Vagina (tissue), 2 donors: Measurements from ENCODE around the gene DDB1. TPM values are rescaled to one million over a fixed set of nuclear protein-coding genes. Genes with fewer than 3 reads are reported as not detected.

ENCODE experiments used
- DNase-seq, 2 donors: peaks; one replicate each; pipeline ENCODE4 v3.0.0-alpha.2; 2017; ENCODE audit errors: extremely low spot score in 2 of 2
- H3K27ac ChIP-seq: fragments of 200-600 bp; sonication (generic); one replicate; pipeline ENCODE4 v1.5.1; 2019
- H3K27me3 ChIP-seq: fragments of 200-600 bp; sonication (generic); one replicate; pipeline ENCODE4 v1.5.1; 2019
- H3K36me3 ChIP-seq, 2 donors: fragments of 200-600 bp; sonication (generic); one replicate each; pipeline ENCODE4 v1.5.1; 2017 to 2019
- H3K4me1 ChIP-seq: fragments of 200-600 bp; sonication (generic); one replicate; pipeline ENCODE4 v1.5.1; 2019
- H3K4me3 ChIP-seq, 2 donors: fragments of 200-600 bp; sonication (generic); 1 replicate in 1 of 2; 2 replicates in 1 of 2; pipeline ENCODE4 v1.5.1; 2016 to 2019
- H3K9me3 ChIP-seq: fragments of 200-600 bp; sonication (generic); one replicate; pipeline ENCODE4 v1.5.1; 2019
- POLR2A ChIP-seq, 2 donors: fragments of 450-650 bp; IDR thresholded peaks; one replicate each; pipeline ENCODE4 v1.6.1; 2017; ENCODE audit warnings: antibody characterized with exemption in 2 of 2, mild to moderate bottlenecking in 2 of 2, moderate library complexity in 2 of 2
- POLR2AphosphoS5 ChIP-seq, 2 donors: sonication (generic); formaldehyde crosslinking; IDR thresholded peaks; one replicate each; pipeline ENCODE4 v1.9.0; 2017; ENCODE audit warnings: antibody characterized with exemption in 2 of 2, mild to moderate bottlenecking in 2 of 2, low read depth in 1 of 2; ENCODE audit not compliant: insufficient read depth in 1 of 2
- intact Hi-C: fragments of 100-400 bp; cut with DNase I; formaldehyde crosslinking; loops from one replicate; pipeline ENCODE4 v1.15.1; 2023
- total RNA-seq: library from RNA; depleted of rRNA; stranded (reverse); fragments of >200 nt; gene quantifications from one replicate; pipeline ENCODE4 v1.2.3, GENCODE V29; 2016
- TF ChIP-seq, protein P1 (sequence below), 3 experiments: fragments of 450-650 bp in 2 of 3; fragments of 200-600 bp in 1 of 3; sonication (generic) in 1 of 3; IDR thresholded peaks; one replicate each; pipeline ENCODE4 v1.5.1; 2017 to 2019; ENCODE audit warnings: antibody characterized with exemption in 3 of 3, mild to moderate bottlenecking in 2 of 3, moderate library complexity in 2 of 3

DDB1 gene
- total RNA-seq, 1 donor from 2014 or later: 132 TPM

DNA sequence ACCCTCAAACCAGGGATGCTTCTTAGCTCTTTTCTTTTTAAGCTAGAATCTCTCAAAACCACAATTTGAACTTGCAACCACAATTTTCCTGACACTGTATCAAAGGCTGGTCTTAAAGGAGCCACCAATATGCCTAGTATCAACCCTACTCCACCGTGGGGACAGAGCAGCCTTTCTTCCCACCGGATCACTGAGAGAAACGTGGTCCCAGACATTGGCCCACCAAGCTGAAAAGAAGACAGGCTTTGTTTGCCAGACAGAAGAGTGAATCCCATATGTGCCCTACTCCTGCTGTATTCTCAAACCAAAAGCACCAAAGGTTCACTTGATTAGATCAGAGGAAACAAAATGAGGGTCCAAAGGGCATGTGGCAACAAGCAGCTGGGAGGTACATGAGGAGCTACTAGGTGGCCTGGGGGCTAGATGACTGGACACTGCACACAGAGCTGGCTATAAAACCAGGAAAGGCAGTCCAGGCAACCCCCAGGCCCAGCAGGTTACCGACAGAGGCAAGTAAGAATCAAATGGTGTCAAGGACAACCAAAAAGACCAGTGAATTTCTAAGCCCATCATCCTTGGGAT lies 34.2 kb downstream of the DDB1 start:
- Histone ChIP-seq H3K27ac (peak overlapping the region; percentile 20), H3K36me3 (peaks cover 0 to 48% of the 10 kb centered on the region in 2 donors), H3K9me3 (no peaks in the 10 kb centered on the region), H3K4me3 (no peak overlapping the region), H3K27me3 (no peaks in the 10 kb centered on the region), H3K4me1 (peaks cover 46% of the 10 kb centered on the region)
- no peak for TF ChIP-seq POLR2AphosphoS5 (IDR thresholded peaks at IDR 0.05; ENCODE audit: insufficient read depth in 1 of 2, low read depth in 1 of 2)
- no peak for TF ChIP-seq POLR2A (IDR thresholded peaks at IDR 0.05)
- TF ChIP-seq, protein P1, sequence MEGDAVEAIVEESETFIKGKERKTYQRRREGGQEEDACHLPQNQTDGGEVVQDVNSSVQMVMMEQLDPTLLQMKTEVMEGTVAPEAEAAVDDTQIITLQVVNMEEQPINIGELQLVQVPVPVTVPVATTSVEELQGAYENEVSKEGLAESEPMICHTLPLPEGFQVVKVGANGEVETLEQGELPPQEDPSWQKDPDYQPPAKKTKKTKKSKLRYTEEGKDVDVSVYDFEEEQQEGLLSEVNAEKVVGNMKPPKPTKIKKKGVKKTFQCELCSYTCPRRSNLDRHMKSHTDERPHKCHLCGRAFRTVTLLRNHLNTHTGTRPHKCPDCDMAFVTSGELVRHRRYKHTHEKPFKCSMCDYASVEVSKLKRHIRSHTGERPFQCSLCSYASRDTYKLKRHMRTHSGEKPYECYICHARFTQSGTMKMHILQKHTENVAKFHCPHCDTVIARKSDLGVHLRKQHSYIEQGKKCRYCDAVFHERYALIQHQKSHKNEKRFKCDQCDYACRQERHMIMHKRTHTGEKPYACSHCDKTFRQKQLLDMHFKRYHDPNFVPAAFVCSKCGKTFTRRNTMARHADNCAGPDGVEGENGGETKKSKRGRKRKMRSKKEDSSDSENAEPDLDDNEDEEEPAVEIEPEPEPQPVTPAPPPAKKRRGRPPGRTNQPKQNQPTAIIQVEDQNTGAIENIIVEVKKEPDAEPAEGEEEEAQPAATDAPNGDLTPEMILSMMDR (IDR thresholded peaks at IDR 0.05): no peak
- intact Hi-C loops: no loop called here
- no peak for DNase-seq

- TF ChIP-seq, protein P1 (IDR thresholded peaks at IDR 0.05): no peak
- TF ChIP-seq POLR2A (IDR thresholded peaks at IDR 0.05): no peak
- TF ChIP-seq POLR2AphosphoS5 (IDR thresholded peaks at IDR 0.05; ENCODE audit: insufficient read depth in 1 of 2, low read depth in 1 of 2): peak in 1 of 2 donors; percentile 68
- peak in 1 of 2 donors; percentile 91 for DNase-seq
- Histone ChIP-seq H3K9me3 (no peaks in the 10 kb centered on the region), H3K4me1 (peaks cover 50% of the 10 kb centered on the region), H3K4me3 (no peak overlapping the region), H3K36me3 (peaks cover 0 to 38% of the 10 kb centered on the region in 2 donors), H3K27ac (peak overlapping the region; percentile 59), H3K27me3 (no peaks in the 10 kb centered on the region)
- intact Hi-C loops: no loop called here
Measured at GRCh38 chr11:61297746-61298145, 35.2 kb downstream of the DDB1 start.

DNA sequence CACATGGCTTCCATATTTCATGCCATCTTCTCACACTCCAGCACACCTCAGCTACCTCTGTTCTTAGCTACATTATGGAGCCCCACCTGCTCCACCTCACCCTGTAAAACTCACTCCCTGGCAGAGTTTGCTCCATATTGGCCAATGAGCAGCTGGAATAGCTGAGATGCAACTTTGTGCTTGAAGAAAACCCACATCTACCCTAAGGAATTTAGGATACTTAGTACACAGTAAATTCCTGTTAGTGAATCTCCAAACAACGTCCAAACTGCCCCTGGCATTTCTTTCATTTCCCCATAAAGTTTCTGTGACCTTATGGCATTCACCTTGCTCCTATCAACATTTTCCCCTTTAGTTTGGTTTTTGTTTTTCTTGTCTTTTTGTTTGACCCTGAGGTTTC lies 35.6 kb downstream of the DDB1 start:
- H3K36me3 ChIP-seq: peaks cover 0 to 34% of the 10 kb centered on the region in 2 donors
- no peak overlapping the region for H3K4me3 ChIP-seq
- H3K27me3 ChIP-seq: no peaks in the 10 kb centered on the region
- TF ChIP-seq POLR2AphosphoS5 (IDR thresholded peaks at IDR 0.05; ENCODE audit: insufficient read depth in 1 of 2, low read depth in 1 of 2) (no peak), POLR2A (IDR thresholded peaks at IDR 0.05) (no peak)
- TF ChIP-seq, protein P1 (IDR thresholded peaks at IDR 0.05): no peak
- H3K9me3 ChIP-seq: no peaks in the 10 kb centered on the region
- DNase-seq: no peak
- H3K4me1 ChIP-seq: peaks cover 50% of the 10 kb centered on the region
- peak overlapping the region; percentile 59 for H3K27ac ChIP-seq
- intact Hi-C loops: no loop called here

GRCh38 chr11:61295596-61295926 lies 37.3 kb downstream of the DDB1 start:
- no peaks in the 10 kb centered on the region for H3K27me3 ChIP-seq
- H3K27ac ChIP-seq: peak overlapping the region; percentile 74
- intact Hi-C loops: no loop called here
- H3K9me3 ChIP-seq: no peaks in the 10 kb centered on the region
- no peak for DNase-seq
- TF ChIP-seq POLR2AphosphoS5 (IDR thresholded peaks at IDR 0.05; ENCODE audit: insufficient read depth in 1 of 2, low read depth in 1 of 2) (no peak), POLR2A (IDR thresholded peaks at IDR 0.05) (no peak)
- TF ChIP-seq, protein P1 (IDR thresholded peaks at IDR 0.05): no peak
- H3K4me1 ChIP-seq: peaks cover 50% of the 10 kb centered on the region
- H3K36me3 ChIP-seq: peaks cover 0 to 16% of the 10 kb centered on the region in 2 donors
- peak overlapping the region; percentile 60 to 70 for H3K4me3 ChIP-seq

DNA sequence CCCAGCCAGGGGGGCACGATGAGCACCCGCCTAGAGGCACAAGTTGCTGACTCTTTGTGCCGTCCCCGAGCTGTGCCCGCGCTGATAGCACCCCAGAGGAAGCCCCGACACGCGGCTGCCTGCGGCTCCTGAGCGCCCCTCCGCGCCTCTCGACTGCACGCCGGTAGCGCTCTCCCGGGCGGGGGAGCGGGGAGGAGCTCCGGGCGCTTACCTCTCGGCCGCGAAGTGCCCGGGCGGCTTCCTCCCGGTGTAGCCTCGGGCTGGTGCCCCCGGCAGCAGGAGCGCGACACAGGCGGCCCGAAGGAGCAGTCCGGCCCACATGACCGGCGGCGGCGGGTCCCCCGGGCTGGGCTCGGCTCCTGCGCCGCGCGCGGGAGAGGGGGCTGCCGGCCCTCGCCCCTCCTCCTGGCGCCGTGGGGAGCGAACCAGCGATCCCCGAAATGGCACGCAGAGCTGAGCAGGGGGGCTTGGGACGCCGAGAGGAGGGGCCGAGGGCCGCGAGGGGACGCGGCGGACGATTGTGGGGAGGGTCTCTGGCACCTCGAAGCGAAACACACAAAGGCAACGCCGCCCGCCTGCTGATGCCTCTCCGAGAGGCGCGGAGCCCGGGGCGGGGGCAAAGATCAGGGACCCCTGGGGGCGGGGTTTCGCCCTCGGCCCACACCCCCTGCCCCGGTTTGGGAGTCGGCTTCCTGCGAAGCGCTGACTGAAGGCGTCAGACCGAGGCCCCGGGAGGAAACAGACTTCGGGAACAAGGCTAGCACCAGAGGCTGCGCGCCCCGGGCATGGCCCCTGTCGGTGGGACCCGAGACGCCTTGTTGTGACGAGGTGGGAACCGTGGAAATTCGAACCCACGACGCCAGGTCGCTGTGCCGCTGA lies 37.9 kb downstream of the DDB1 start, which contains the start of gene VWCE:
Gene VWCE (minus strand): TSS at position 600 of the 879 bp plus-strand sequence. CDS start 279 bp downstream, at position 321.
- Histone ChIP-seq H3K4me1 (peaks cover 50% of the 10 kb centered on the region), H3K27me3 (no peaks in the 10 kb centered on the region), H3K27ac (peak within 1 kb of the TSS; percentile 74), H3K4me3 (peak within 1 kb of the TSS; percentile 60 to 70), H3K9me3 (no peaks in the 10 kb centered on the region), H3K36me3 (peaks cover 0 to 10% of the 10 kb centered on the region in 2 donors)
- intact Hi-C loops: no loop called here
- DNase-seq: no peak
- TF ChIP-seq POLR2AphosphoS5 (IDR thresholded peaks at IDR 0.05; ENCODE audit: insufficient read depth in 1 of 2, low read depth in 1 of 2): no peak
